Vagina (tissue), 2 donors: ENCODE data around the gene ZNF80. TPM values are rescaled to one million over a fixed set of nuclear protein-coding genes. Genes with fewer than 3 reads are reported as not detected.

Source experiments
- DNase-seq, 2 donors: peaks; one replicate each; pipeline ENCODE4 v3.0.0-alpha.2; 2017; ENCODE audit errors: extremely low spot score in 2 of 2
- H3K27ac ChIP-seq: fragments of 200-600 bp; sonication (generic); one replicate; pipeline ENCODE4 v1.5.1; 2019
- H3K27me3 ChIP-seq: fragments of 200-600 bp; sonication (generic); one replicate; pipeline ENCODE4 v1.5.1; 2019
- H3K36me3 ChIP-seq, 2 donors: fragments of 200-600 bp; sonication (generic); one replicate each; pipeline ENCODE4 v1.5.1; 2017 to 2019
- H3K4me1 ChIP-seq: fragments of 200-600 bp; sonication (generic); one replicate; pipeline ENCODE4 v1.5.1; 2019
- H3K4me3 ChIP-seq, 2 donors: fragments of 200-600 bp; sonication (generic); 1 replicate in 1 of 2; 2 replicates in 1 of 2; pipeline ENCODE4 v1.5.1; 2016 to 2019
- H3K9me3 ChIP-seq: fragments of 200-600 bp; sonication (generic); one replicate; pipeline ENCODE4 v1.5.1; 2019
- POLR2A ChIP-seq, 2 donors: fragments of 450-650 bp; IDR thresholded peaks; one replicate each; pipeline ENCODE4 v1.6.1; 2017; ENCODE audit warnings: antibody characterized with exemption in 2 of 2, mild to moderate bottlenecking in 2 of 2, moderate library complexity in 2 of 2
- POLR2AphosphoS5 ChIP-seq, 2 donors: sonication (generic); formaldehyde crosslinking; IDR thresholded peaks; one replicate each; pipeline ENCODE4 v1.9.0; 2017; ENCODE audit warnings: antibody characterized with exemption in 2 of 2, mild to moderate bottlenecking in 2 of 2, low read depth in 1 of 2; ENCODE audit not compliant: insufficient read depth in 1 of 2
- intact Hi-C: fragments of 100-400 bp; cut with DNase I; formaldehyde crosslinking; loops from one replicate; pipeline ENCODE4 v1.15.1; 2023
- total RNA-seq: library from RNA; depleted of rRNA; stranded (reverse); fragments of >200 nt; gene quantifications from one replicate; pipeline ENCODE4 v1.2.3, GENCODE V29; 2016
- TF ChIP-seq, protein P1 (sequence below), 3 experiments: fragments of 450-650 bp in 2 of 3; fragments of 200-600 bp in 1 of 3; sonication (generic) in 1 of 3; IDR thresholded peaks; one replicate each; pipeline ENCODE4 v1.5.1; 2017 to 2019; ENCODE audit warnings: antibody characterized with exemption in 3 of 3, mild to moderate bottlenecking in 2 of 3, moderate library complexity in 2 of 3

The ZNF80 gene
- total RNA-seq, 1 donor from 2014 or later = 0.74 TPM

DNA sequence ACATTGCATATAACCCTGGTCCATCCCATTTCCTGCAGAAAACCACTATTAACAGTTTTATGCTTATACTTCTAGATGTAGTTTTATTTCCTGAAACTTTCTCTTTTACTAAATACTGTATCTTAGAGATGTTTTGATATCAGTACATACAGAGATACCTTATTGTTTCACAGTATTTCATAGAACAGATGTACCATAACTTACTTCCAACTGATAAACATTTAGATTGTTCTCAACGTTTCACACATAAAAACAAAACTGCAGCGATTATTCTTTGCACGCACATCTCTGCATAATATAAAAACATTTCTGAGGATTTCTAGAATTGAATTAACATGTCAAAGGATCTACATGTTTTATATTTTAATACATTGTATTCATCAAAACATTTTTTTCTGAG, 2.6 kb downstream of the ZNF80 start:
- DNase-seq = no peak
- Histone ChIP-seq H3K27ac (no peak overlapping the region), H3K9me3 (no peaks in the 10 kb centered on the region), H3K4me3 (no peak overlapping the region), H3K4me1 (no peaks in the 10 kb centered on the region), H3K27me3 (no peaks in the 10 kb centered on the region), H3K36me3 (no peaks in the 10 kb centered on the region)
- TF ChIP-seq, protein P1, sequence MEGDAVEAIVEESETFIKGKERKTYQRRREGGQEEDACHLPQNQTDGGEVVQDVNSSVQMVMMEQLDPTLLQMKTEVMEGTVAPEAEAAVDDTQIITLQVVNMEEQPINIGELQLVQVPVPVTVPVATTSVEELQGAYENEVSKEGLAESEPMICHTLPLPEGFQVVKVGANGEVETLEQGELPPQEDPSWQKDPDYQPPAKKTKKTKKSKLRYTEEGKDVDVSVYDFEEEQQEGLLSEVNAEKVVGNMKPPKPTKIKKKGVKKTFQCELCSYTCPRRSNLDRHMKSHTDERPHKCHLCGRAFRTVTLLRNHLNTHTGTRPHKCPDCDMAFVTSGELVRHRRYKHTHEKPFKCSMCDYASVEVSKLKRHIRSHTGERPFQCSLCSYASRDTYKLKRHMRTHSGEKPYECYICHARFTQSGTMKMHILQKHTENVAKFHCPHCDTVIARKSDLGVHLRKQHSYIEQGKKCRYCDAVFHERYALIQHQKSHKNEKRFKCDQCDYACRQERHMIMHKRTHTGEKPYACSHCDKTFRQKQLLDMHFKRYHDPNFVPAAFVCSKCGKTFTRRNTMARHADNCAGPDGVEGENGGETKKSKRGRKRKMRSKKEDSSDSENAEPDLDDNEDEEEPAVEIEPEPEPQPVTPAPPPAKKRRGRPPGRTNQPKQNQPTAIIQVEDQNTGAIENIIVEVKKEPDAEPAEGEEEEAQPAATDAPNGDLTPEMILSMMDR (IDR thresholded peaks at IDR 0.05) = no peak
- TF ChIP-seq POLR2A (IDR thresholded peaks at IDR 0.05) (no peak), POLR2AphosphoS5 (IDR thresholded peaks at IDR 0.05; ENCODE audit: insufficient read depth in 1 of 2, low read depth in 1 of 2) (no peak)
- intact Hi-C loops = no loop called here

DNA sequence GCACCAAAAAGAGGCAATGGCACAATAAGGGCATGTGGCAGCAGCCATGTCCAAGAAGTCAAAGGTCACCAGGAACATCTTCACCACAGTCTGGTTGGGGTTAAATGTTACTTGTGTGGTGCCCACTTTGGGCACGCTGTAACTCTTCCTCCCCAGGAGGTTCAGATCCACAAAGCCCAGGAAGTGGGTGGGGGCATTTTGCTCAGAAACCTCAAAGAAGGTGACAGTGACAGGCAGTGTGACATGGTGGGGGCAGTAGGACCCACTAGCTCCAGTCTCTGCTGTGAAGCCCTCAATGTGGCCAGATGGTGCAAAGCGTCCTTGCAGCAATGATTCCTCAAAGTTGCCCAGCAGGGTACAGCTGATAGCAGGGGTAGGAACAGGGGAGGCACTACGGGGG, 5.8 kb downstream of the ZNF80 start:
- no peaks in the 10 kb centered on the region for H3K36me3 ChIP-seq
- H3K9me3 ChIP-seq = no peaks in the 10 kb centered on the region
- H3K4me1 ChIP-seq = no peaks in the 10 kb centered on the region
- TF ChIP-seq, protein P1 (IDR thresholded peaks at IDR 0.05) = no peak
- TF ChIP-seq POLR2AphosphoS5 (IDR thresholded peaks at IDR 0.05; ENCODE audit: insufficient read depth in 1 of 2, low read depth in 1 of 2) (no peak), POLR2A (IDR thresholded peaks at IDR 0.05) (no peak)
- H3K27me3 ChIP-seq = no peaks in the 10 kb centered on the region
- intact Hi-C loops = no loop called here
- no peak overlapping the region for H3K4me3 ChIP-seq
- no peak for DNase-seq
- H3K27ac ChIP-seq = no peak overlapping the region

- Histone ChIP-seq H3K4me1 (no peaks in the 10 kb centered on the region), H3K9me3 (no peaks in the 10 kb centered on the region), H3K27me3 (no peaks in the 10 kb centered on the region), H3K4me3 (no peak overlapping the region), H3K27ac (no peak overlapping the region), H3K36me3 (no peaks in the 10 kb centered on the region)
- DNase-seq = no peak
- no peak for TF ChIP-seq POLR2AphosphoS5 (IDR thresholded peaks at IDR 0.05; ENCODE audit: insufficient read depth in 1 of 2, low read depth in 1 of 2)
- TF ChIP-seq, protein P1 (IDR thresholded peaks at IDR 0.05) = no peak
- intact Hi-C loops = no loop called here
These were observed 10.3 kb downstream of the ZNF80 start for GRCh38 chr3:114227076-114227475.

GRCh38 chr3:114226313-114226712, 11.1 kb downstream of the ZNF80 start:
- no peaks in the 10 kb centered on the region for H3K4me1 ChIP-seq
- no peak for DNase-seq
- intact Hi-C loops = no loop called here

DNA sequence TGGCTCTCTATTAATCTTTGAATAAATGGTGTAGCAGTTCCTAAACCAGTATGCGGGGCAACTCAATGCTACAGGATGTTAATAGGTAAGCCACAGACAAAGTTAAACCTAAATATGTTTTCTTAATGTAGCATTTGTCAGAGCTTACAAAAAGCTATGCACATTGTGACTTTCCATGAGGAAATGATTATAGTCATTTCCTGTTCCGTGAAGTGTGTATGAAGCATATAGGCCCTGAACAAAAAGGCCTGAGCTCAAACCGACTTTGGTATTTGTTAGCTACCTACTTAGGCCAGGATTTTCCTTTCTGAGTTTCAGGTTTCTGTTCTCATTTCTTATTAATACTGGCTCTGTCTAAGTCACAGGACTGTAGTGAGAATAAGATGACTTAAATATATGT, 14.2 kb downstream of the ZNF80 start:
- Histone ChIP-seq H3K9me3 (no peaks in the 10 kb centered on the region), H3K4me1 (no peaks in the 10 kb centered on the region), H3K27me3 (no peaks in the 10 kb centered on the region), H3K27ac (no peak overlapping the region), H3K36me3 (no peaks in the 10 kb centered on the region), H3K4me3 (no peak overlapping the region)
- intact Hi-C loops = no loop called here
- TF ChIP-seq POLR2AphosphoS5 (IDR thresholded peaks at IDR 0.05; ENCODE audit: insufficient read depth in 1 of 2, low read depth in 1 of 2) (no peak), POLR2A (IDR thresholded peaks at IDR 0.05) (no peak)
- TF ChIP-seq, protein P1 (IDR thresholded peaks at IDR 0.05) = no peak
- no peak for DNase-seq

More at GRCh38 chr3:114226313-114226712, 11.1 kb downstream of the ZNF80 start:
- Histone ChIP-seq H3K27ac (no peak overlapping the region), H3K36me3 (no peaks in the 10 kb centered on the region), H3K27me3 (no peaks in the 10 kb centered on the region), H3K9me3 (no peaks in the 10 kb centered on the region), H3K4me3 (no peak overlapping the region)
- TF ChIP-seq POLR2AphosphoS5 (IDR thresholded peaks at IDR 0.05; ENCODE audit: insufficient read depth in 1 of 2, low read depth in 1 of 2) = no peak
- TF ChIP-seq, protein P1 (IDR thresholded peaks at IDR 0.05) = no peak
- TF ChIP-seq POLR2A (IDR thresholded peaks at IDR 0.05) = no peak
